Stimulated activated CD8-positive, alpha-beta memory T cell treated with anti-CD3 and anti-CD28 coated beads, Interleukin-2, amount 100 ng/mL, for 1 hour (primary cell): ENCODE results near the gene RTN4RL1.

Experiments
- DNase-seq, 2 donors: peaks; one replicate each; pipeline ENCODE4 v3.0.0-alpha.2; 2020; ENCODE audit warnings: low read depth in 2 of 2

Gene RTN4RL1

GRCh38 chr17:2025220-2025621, at the start of gene RTN4RL1:
Gene RTN4RL1 (minus strand): TSS chr17:2025334. CDS start chr17:2024865, 469 bp downstream.
- DNase-seq = peak; percentile 26 to 57

GRCh38 chr17:2074919-2075318, 49.8 kb upstream of the RTN4RL1 start:
- DNase-seq = no peak

GRCh38 chr17:2071455-2072281, 46.5 kb upstream of the RTN4RL1 start:
- no peak for DNase-seq

GRCh38 chr17:2071024-2071385, 45.9 kb upstream of the RTN4RL1 start:
- no peak for DNase-seq

GRCh38 chr17:2070241-2071023, 45.3 kb upstream of the RTN4RL1 start:
- DNase-seq = no peak

GRCh38 chr17:2068519-2069051, 43.5 kb upstream of the RTN4RL1 start:
- no peak for DNase-seq

GRCh38 chr17:2068031-2068518, 42.9 kb upstream of the RTN4RL1 start:
- DNase-seq = no peak

- DNase-seq = no peak
Measured at GRCh38 chr17:2067608-2068024, 42.5 kb upstream of the RTN4RL1 start.

GRCh38 chr17:2067048-2067561, 42.0 kb upstream of the RTN4RL1 start:
- no peak for DNase-seq

- DNase-seq = no peak
Measured at GRCh38 chr17:2065949-2066400, 40.8 kb upstream of the RTN4RL1 start.

- no peak for DNase-seq
Measured at GRCh38 chr17:2064980-2065785, 40.0 kb upstream of the RTN4RL1 start.

GRCh38 chr17:2064520-2064971, 39.4 kb upstream of the RTN4RL1 start:
- no peak for DNase-seq

GRCh38 chr17:2064147-2064489, 39.0 kb upstream of the RTN4RL1 start:
- DNase-seq = no peak

GRCh38 chr17:2063261-2064146, 38.4 kb upstream of the RTN4RL1 start:
- DNase-seq = no peak

- DNase-seq = no peak
Measured at GRCh38 chr17:2062571-2063183, 37.5 kb upstream of the RTN4RL1 start.

GRCh38 chr17:2061441-2061958, 36.4 kb upstream of the RTN4RL1 start:
- DNase-seq = no peak

GRCh38 chr17:2060681-2061440, 35.7 kb upstream of the RTN4RL1 start:
- DNase-seq = no peak

- DNase-seq = no peak
Measured at GRCh38 chr17:2060385-2060658, 35.2 kb upstream of the RTN4RL1 start.
